Fibroblast of mammary gland (primary cell): ENCODE data around the gene SLC15A5.

Source experiments
- DNase-seq: peaks from one replicate; pipeline ENCODE4 v3.0.0-alpha.2; 2010; ENCODE audit warnings: low read depth
- H3K4me3 ChIP-seq: 2 replicates; pipeline ENCODE4 v1.5.1; 2011; ENCODE audit warnings: low read depth, mild to moderate bottlenecking, low read length, moderate library complexity; ENCODE audit not compliant: control insufficient read depth
- TF ChIP-seq, protein P1 (sequence below): conservative IDR thresholded peaks from 2 replicates; pipeline ENCODE4 v1.5.1; 2011; ENCODE audit warnings: low read depth, low read length, inconsistent platforms; ENCODE audit not compliant: control insufficient read depth, insufficient read depth

Gene SLC15A5

DNA sequence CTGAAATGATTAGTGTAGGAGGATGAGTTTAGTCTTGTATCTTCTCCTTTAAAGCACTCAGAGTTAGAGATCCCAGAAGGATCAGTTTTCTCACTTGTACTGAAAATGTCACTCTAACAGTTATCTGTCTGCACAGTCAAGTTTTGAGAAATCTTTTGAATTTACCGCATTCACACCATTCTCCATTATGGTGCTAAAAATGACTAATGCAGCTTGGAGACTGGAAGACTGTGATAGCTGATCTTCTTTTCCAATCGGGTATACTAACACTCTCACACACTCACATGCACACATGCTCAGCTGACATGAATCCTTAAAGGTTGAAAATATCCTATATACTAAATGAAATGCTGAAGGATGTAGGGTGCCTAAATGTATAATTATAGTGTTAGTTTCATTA lies 65.8 kb downstream of the SLC15A5 start:
- H3K4me3 ChIP-seq: no peak overlapping the region
- TF ChIP-seq, protein P1, sequence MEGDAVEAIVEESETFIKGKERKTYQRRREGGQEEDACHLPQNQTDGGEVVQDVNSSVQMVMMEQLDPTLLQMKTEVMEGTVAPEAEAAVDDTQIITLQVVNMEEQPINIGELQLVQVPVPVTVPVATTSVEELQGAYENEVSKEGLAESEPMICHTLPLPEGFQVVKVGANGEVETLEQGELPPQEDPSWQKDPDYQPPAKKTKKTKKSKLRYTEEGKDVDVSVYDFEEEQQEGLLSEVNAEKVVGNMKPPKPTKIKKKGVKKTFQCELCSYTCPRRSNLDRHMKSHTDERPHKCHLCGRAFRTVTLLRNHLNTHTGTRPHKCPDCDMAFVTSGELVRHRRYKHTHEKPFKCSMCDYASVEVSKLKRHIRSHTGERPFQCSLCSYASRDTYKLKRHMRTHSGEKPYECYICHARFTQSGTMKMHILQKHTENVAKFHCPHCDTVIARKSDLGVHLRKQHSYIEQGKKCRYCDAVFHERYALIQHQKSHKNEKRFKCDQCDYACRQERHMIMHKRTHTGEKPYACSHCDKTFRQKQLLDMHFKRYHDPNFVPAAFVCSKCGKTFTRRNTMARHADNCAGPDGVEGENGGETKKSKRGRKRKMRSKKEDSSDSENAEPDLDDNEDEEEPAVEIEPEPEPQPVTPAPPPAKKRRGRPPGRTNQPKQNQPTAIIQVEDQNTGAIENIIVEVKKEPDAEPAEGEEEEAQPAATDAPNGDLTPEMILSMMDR: no peak
- no peak for DNase-seq

DNA sequence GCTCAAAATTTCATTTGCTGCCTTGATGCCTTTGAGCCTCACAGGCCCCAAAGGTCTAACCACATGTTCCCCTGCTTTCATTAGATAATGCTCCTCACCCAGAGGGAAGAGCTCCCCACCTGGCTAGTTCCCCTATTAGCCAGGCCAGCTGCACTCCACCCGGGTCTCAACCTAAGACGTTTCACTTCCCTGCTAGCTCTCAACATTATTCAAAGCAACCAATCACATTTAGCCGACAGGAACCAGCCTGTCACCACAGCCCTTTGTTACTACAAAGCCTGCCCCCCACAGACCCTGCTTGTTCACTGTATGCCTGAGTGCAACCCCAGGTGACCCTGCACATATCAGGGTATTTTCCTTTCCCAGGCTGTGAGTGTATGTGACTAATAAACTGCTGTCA lies 78.6 kb downstream of the SLC15A5 start:
- DNase-seq: no peak
- TF ChIP-seq, protein P1: no peak
- H3K4me3 ChIP-seq: no peak overlapping the region

GRCh38 chr12:16197600-16197999 lies 79.9 kb downstream of the SLC15A5 start:
- no peak for DNase-seq
- TF ChIP-seq, protein P1: no peak
- no peak overlapping the region for H3K4me3 ChIP-seq

DNA sequence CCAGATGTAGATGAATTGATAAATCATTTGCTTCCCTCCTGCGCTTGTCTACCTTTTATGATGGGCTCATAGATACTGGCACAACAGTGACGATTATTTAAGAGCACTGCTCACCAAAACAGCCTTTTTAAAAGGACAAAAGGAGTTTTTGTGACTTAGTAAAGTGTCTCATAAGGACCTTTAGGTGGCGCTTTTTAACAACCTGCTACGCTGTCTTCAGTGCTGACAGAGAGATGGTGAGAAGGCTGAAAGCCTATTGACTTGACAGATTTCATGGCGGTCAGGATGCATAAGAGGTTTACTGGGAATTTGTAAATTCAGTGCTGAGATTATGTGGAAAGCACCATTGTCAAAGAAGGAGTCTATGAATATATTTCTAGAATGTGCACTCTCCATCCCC lies 87.6 kb downstream of the SLC15A5 start:
- TF ChIP-seq, protein P1: no peak
- DNase-seq: no peak
- no peak overlapping the region for H3K4me3 ChIP-seq

- TF ChIP-seq, protein P1: no peak
- no peak overlapping the region for H3K4me3 ChIP-seq
- no peak for DNase-seq
These were observed 89.8 kb downstream of the SLC15A5 start for GRCh38 chr12:16187660-16188059.

GRCh38 chr12:16184681-16185080 lies 92.8 kb downstream of the SLC15A5 start:
- DNase-seq: no peak
- no peak overlapping the region for H3K4me3 ChIP-seq
- TF ChIP-seq, protein P1: no peak

DNA sequence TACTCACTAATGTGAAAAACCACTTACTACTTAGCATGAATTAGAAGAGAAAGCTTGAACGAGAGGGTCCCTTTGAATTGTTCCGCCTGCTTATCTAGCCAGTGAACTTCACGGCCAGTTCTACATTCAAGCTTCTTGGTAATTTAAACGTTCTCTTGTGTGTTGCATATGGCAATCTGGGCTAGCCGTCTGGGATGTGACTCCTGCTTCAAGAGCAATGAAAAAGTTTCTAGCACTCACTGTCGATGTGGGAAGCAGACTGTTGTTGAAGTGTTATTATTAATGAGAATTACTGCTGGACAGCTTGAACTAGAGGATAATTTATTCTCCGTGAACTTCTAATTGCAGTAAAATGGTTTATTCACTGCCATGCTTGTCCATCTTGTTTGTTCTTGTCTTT lies 93.9 kb downstream of the SLC15A5 start:
- H3K4me3 ChIP-seq: no peak overlapping the region
- no peak for DNase-seq
- TF ChIP-seq, protein P1: no peak
